GM19240 (cell line): ENCODE data around the gene ITPK1.
"Not testable (repeated sequence)": the region's sequence is repeated elsewhere in the genome, so short reads cannot be mapped to it uniquely, and the experiment has no call there.

Experiments used
- DNase-seq: peaks from one replicate; pipeline ENCODE4 v3.0.0; 2011; ENCODE audit warnings: low spot score; ENCODE audit not compliant: insufficient read length

ITPK1 gene

GRCh38 chr14:93115821-93116675 lies at the start of gene ITPK1:
ITPK1 (minus strand) TSS chr14:93115925; CDS start chr14:93115163, 762 bp downstream.
- peak; percentile 71 for DNase-seq

GRCh38 chr14:93163564-93163963 lies 47.8 kb upstream of the ITPK1 start:
- DNase-seq = no peak

- DNase-seq = no peak
These were observed 45.8 kb upstream of the ITPK1 start for GRCh38 chr14:93161411-93161940.

- no peak for DNase-seq
These were observed 44.7 kb upstream of the ITPK1 start for GRCh38 chr14:93160353-93160801.

- DNase-seq = not testable (repeated sequence)
These were observed 44.1 kb upstream of the ITPK1 start for GRCh38 chr14:93159625-93160352.

GRCh38 chr14:93158349-93158748 lies 42.6 kb upstream of the ITPK1 start:
- not testable (repeated sequence) for DNase-seq

- no peak for DNase-seq
These were observed 41.1 kb upstream of the ITPK1 start for GRCh38 chr14:93156693-93157369.

GRCh38 chr14:93155667-93156066 lies 39.9 kb upstream of the ITPK1 start:
- DNase-seq = no peak

GRCh38 chr14:93153121-93153520 lies 37.4 kb upstream of the ITPK1 start:
- DNase-seq = no peak

- no peak for DNase-seq
These were observed 34.8 kb upstream of the ITPK1 start for GRCh38 chr14:93150227-93151208.

GRCh38 chr14:93148979-93149378 lies 33.3 kb upstream of the ITPK1 start:
- DNase-seq = no peak

GRCh38 chr14:93146119-93146518 lies 30.4 kb upstream of the ITPK1 start:
- DNase-seq = peak; percentile 19

GRCh38 chr14:93142854-93143652 lies 27.3 kb upstream of the ITPK1 start:
- DNase-seq = no peak

GRCh38 chr14:93137864-93138263 lies 22.1 kb upstream of the ITPK1 start:
- no peak for DNase-seq

GRCh38 chr14:93136508-93136907 lies 20.8 kb upstream of the ITPK1 start:
- DNase-seq = not testable (repeated sequence)

- no peak for DNase-seq
These were observed 20.3 kb upstream of the ITPK1 start for GRCh38 chr14:93136009-93136408.

- no peak for DNase-seq
These were observed 19.7 kb upstream of the ITPK1 start for GRCh38 chr14:93135399-93135798.

GRCh38 chr14:93133464-93133863 lies 17.7 kb upstream of the ITPK1 start:
- DNase-seq = no peak

GRCh38 chr14:93132472-93133065 lies 16.8 kb upstream of the ITPK1 start:
- DNase-seq = no peak
